SH-SY5Y (cell line): ENCODE data around the gene CLDN34.

Experiments used
- GATA2 ChIP-seq: IDR thresholded peaks from 2 replicates; pipeline ENCODE4 v1.6.1; 2011; ENCODE audit warnings: mild to moderate bottlenecking, low read depth, low read length
- GATA3 ChIP-seq: IDR thresholded peaks from 2 replicates; pipeline ENCODE4 v1.6.1; 2011; ENCODE audit warnings: low read depth, mild to moderate bottlenecking, low read length, moderate library complexity

- TF ChIP-seq GATA2: no peak
- no peak for TF ChIP-seq GATA3
These were observed 48.8 kb downstream of the CLDN34 start for GRCh38 chrX:10015723-10016518.
